ENCODE data around the gene NINJ2. TPM values are rescaled to one million over a fixed set of nuclear protein-coding genes. Genes with fewer than 3 reads are reported as not detected.
A peak's percentile ranks its signal among the peaks of the same experiment; 100 is the strongest.

NINJ2 gene
- total RNA-seq, 2 experiments from 2014 or later = 2.2 to 2.5 TPM

DNA sequence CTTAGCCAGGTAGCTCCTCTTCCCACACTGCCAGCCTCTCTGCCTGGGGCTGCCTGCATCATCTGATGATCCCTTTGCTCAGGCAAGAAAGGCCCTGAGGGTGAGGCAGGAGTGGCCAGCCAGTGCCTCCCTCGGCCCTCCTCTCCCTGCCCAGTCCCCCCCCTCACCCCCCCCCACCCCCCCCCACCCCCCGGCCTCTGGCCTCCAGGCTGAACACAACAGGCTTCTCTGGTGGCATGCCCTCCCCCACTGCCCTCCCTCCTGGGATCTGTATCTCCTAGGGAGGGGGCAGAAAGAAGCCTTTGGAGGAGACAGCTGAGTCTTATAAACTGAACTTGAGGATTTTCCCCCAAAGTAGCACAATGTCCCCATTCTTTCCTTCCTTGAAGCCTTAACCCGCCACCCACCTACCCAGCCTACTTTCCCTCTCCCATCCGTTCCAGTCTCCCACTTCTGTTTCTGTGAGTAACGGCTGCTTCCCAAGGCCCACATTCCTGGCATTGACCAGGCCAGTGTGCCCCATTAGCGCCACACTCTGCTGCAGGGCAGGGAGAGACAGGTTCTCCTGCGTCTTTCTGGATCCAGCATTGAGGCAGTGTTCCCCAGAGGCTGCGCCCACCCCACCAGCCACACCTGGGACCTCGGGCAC lies 121.4 kb downstream of the NINJ2 start:
- H3K9me3 Mint-ChIP-seq = no peaks in the 10 kb centered on the region
- POLR2A ChIA-PET = no interaction called here

DNA sequence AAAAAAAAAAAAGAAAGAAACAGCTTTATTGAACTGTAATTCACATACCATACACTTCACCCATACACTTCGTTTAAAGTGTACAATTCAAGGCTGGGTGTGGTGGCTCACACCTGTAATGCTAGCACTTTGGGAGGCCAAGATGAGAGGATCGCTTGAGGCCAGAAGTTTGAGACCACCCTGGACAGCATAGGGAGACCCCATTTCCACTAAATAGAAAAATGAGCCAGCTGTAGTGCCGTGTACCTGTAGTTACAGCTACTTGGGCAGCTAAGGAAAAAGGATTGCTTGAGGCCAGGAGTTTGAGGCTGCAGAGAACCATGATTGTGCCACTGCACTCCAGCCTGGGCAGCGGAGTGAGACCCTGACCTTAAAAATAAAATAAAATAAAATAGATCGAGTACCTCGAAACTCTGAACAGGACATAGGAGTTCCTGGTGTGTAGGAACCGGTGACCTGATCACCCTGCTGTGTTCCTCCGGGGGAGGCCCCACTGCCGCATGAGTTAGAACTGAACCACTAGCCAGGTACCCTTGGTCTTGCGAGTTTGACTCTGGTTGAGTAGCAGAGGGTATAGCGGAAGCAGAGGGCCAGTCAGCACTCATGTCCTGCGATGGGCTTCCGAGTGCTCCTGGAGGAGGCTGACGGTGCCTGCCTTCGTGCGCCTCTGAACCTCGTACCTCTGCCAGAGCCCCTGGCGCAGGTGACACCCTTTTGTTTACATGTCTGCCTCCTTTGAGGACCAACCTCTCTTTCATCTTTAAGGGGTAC lies 123.5 kb downstream of the NINJ2 start:
- ATAC-seq (no peak), DNase-seq (no peak)
- ChIA-PET CTCF (interaction anchor here (0.7 to 13.6 kb wide), 7 partner anchors 8 to 293 kb away, joined by 3 to 154 read pairs (median 6); no protein-coding TSS in a partner anchor), POLR2A (interaction anchor here (1.0 to 1.2 kb wide), 2 partner anchors 77 to 81 kb away, joined by 3 to 5 read pairs; no protein-coding TSS in a partner anchor)
- intact Hi-C loops (cut with micrococcal nuclease) = no loop called here
- Mint-ChIP-seq H3K9me3 (no peaks in the 10 kb centered on the region), H3K27me3 (peaks cover 3% of the 10 kb centered on the region), H3K36me3 (ENCODE audit: low read depth) (no peaks in the 10 kb centered on the region), H3K4me3 (no peak overlapping the region), H3K4me1 (ENCODE audit: low read depth) (peaks cover 19% of the 10 kb centered on the region), H3K27ac (no peak overlapping the region)
- TF ChIP-seq, protein P1, sequence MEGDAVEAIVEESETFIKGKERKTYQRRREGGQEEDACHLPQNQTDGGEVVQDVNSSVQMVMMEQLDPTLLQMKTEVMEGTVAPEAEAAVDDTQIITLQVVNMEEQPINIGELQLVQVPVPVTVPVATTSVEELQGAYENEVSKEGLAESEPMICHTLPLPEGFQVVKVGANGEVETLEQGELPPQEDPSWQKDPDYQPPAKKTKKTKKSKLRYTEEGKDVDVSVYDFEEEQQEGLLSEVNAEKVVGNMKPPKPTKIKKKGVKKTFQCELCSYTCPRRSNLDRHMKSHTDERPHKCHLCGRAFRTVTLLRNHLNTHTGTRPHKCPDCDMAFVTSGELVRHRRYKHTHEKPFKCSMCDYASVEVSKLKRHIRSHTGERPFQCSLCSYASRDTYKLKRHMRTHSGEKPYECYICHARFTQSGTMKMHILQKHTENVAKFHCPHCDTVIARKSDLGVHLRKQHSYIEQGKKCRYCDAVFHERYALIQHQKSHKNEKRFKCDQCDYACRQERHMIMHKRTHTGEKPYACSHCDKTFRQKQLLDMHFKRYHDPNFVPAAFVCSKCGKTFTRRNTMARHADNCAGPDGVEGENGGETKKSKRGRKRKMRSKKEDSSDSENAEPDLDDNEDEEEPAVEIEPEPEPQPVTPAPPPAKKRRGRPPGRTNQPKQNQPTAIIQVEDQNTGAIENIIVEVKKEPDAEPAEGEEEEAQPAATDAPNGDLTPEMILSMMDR (IDR thresholded peaks at IDR 0.05) = no peak

More for the DNA sequence above, 121.4 kb downstream of the NINJ2 start:
- H3K4me3 Mint-ChIP-seq = no peak overlapping the region
- peaks cover 20% of the 10 kb centered on the region for H3K4me1 Mint-ChIP-seq (ENCODE audit: low read depth)
- ATAC-seq (no peak), DNase-seq (no peak)
- H3K36me3 Mint-ChIP-seq (ENCODE audit: low read depth) = no peaks in the 10 kb centered on the region
- CTCF ChIA-PET = interaction anchor here (1.4 to 13.6 kb wide), 3 partner anchors 17 to 100 kb away, joined by 3 to 154 read pairs (median 16); no protein-coding TSS in a partner anchor
- TF ChIP-seq, protein P1 (IDR thresholded peaks at IDR 0.05) = no peak
- intact Hi-C loops (cut with micrococcal nuclease) = no loop called here
- H3K27me3 Mint-ChIP-seq = peaks cover 5% of the 10 kb centered on the region
- H3K27ac Mint-ChIP-seq = no peak overlapping the region

DNA sequence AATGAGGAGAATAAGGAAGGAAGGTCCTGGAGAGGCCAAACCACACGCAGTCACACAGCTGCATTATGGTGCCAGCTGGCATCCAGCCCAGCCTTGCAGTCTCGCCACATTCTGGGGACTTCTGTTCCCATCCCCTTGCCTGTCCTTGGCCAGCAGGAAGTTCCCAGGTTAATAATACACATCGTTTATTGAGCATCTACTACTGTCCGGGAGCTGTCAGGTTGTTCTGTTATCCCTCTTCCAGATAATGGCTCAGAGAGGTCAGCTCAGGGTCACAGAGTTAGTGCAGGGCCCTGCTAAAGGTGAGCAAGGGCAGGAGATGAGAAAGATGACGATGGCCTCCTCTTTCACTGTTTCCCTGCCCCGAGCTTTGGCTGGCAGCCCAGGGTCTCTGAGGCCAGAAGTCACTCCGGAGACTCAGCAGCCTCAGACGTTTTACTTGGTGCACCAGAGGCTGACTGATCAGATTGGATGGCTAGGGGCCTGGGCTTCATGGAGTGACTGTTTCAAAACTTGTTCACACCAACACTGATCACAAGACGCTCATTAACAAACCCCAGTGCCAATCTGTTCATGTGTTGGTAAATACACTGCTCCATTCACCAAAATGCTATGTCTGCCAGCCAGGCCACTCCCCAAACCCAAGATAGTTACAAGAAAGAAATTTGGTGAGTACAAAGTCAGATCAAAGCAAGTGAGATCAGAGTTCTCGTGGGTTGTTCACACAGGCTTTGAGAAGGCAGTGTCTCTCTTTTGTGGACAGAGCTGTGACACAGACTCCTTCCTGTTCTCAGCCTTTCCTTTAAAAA lies 124.3 kb downstream of the NINJ2 start:
- H3K27me3 Mint-ChIP-seq = no peaks in the 10 kb centered on the region
- no peak overlapping the region for H3K4me3 Mint-ChIP-seq
- no peaks in the 10 kb centered on the region for H3K36me3 Mint-ChIP-seq (ENCODE audit: low read depth)
- H3K4me1 Mint-ChIP-seq (ENCODE audit: low read depth) = peaks cover 19% of the 10 kb centered on the region
- DNase-seq (peak; percentile 34), ATAC-seq (peak; percentile 91)
- intact Hi-C loops (cut with micrococcal nuclease) = no loop called here
- TF ChIP-seq, protein P1 (IDR thresholded peaks at IDR 0.05) = no peak
- H3K27ac Mint-ChIP-seq = peak overlapping the region; percentile 49
- H3K9me3 Mint-ChIP-seq = no peaks in the 10 kb centered on the region
- ChIA-PET CTCF (interaction anchor here (1.3 to 13.6 kb wide), 5 partner anchors 9 to 293 kb away, joined by 3 to 154 read pairs (median 7); no protein-coding TSS in a partner anchor), POLR2A (interaction anchor here (1.0 kb wide), 1 partner anchor 81 kb away, joined by 3 read pairs; no protein-coding TSS in a partner anchor)

DNA sequence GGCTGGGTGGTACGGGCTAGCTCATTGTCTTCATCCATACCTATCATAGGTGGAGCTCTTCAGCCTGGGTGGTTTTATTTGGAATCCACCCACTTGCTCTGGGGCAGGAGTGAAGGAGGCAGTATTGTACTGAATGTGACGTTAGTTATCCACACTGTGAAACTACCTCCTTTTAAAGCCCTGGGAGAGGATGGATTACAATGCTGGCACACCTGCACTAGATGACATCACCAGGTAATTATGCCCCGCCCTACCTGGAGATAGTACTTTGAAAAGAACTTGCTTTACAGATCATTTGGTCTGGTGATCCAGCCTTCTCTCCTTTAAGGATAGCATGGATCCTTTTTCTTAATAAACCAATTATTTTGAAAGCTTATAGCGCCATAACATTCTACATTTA lies 125.5 kb downstream of the NINJ2 start:
- H3K9me3 Mint-ChIP-seq = peaks cover 2% of the 10 kb centered on the region
- ChIA-PET POLR2A (interaction anchor here (1.0 kb wide), 1 partner anchor 12 kb away, joined by 3 read pairs; no protein-coding TSS in a partner anchor), CTCF (interaction anchor here (4.9 to 13.6 kb wide), 2 partner anchors 10 to 84 kb away, joined by 45 to 154 read pairs; no protein-coding TSS in a partner anchor)
- no peak for ATAC-seq
- DNase-seq = no peak
- peaks cover 19% of the 10 kb centered on the region for H3K4me1 Mint-ChIP-seq (ENCODE audit: low read depth)
- intact Hi-C loops (cut with micrococcal nuclease) = no loop called here
- H3K4me3 Mint-ChIP-seq = no peak overlapping the region
- TF ChIP-seq, protein P1 (IDR thresholded peaks at IDR 0.05) = no peak
- no peaks in the 10 kb centered on the region for H3K36me3 Mint-ChIP-seq (ENCODE audit: low read depth)
- no peaks in the 10 kb centered on the region for H3K27me3 Mint-ChIP-seq
- no peak overlapping the region for H3K27ac Mint-ChIP-seq
